Stimulated activated CD4-positive, alpha-beta T cell treated with anti-CD3 and anti-CD28 coated beads, Interleukin-2, amount 100 ng/mL, for 24 hours (primary cell): ENCODE measurements around the gene LRRK2.
"Not testable (repeated sequence)": the region's sequence is repeated elsewhere in the genome, so short reads cannot be mapped to it uniquely, and the experiment has no call there.

Experiments
- DNase-seq, 2 donors: peaks; one replicate each; pipeline ENCODE4 v3.0.0-alpha.2; 2020

LRRK2 gene

DNA sequence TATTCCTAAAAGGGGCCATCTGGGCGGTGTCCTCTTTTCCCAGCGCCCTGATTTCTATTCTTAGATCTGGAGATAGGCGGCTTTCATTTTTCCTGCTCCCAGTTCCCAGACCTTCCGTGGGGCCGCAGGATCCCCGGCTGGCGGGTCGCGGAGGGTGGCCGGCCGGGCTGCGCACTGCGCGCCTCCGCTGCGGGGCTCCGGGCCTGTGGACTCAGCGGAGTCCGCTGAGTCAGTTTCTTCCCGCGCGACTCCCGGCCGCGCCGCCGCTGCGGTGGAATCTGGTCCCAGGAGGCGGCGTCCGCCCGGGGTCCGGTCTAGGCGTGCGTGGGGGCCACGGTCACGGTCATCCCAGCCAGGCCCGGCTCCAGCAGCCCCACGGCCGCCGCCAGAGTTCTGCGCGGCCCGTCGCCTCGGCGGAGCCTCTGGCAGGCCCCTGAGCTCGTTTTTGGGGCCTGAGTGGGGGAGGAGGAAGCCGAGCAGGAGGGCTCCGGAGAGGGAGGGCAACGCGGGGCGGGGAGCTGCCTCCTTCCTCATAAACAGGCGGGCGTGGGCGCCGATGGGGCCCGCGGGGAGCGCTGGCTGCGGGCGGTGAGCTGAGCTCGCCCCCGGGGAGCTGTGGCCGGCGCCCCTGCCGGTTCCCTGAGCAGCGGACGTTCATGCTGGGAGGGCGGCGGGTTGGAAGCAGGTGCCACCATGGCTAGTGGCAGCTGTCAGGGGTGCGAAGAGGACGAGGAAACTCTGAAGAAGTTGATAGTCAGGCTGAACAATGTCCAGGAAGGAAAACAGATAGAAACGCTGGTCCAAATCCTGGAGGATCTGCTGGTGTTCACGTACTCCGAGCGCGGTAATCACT lies at the start of gene LRRK2:
Gene LRRK2, plus strand, starts transcription at position 559 of the 853 bp plus-strand sequence. Its CDS starts 135 bp downstream, at position 694.
- peak; percentile 26 to 31 for DNase-seq

DNA sequence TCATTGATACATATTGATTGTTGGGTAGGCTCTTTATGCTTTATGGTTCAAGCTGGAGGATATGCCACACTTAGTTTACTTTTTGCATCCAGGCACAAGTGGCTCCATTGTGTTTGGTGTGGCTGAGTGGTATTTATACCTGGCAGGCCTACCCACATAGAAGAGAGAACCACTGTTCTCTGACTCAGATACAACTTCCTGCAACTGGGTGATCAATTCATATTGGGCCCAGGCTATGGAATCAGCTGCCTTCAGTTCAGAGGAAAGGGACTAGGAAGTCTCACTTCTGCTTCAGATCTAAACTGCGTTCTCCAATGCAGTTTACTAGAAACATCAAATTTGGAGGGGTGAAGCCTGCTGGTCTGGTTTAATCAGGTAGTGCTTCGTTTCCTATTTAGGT lies 49.8 kb upstream of the LRRK2 start:
- no peak for DNase-seq

DNA sequence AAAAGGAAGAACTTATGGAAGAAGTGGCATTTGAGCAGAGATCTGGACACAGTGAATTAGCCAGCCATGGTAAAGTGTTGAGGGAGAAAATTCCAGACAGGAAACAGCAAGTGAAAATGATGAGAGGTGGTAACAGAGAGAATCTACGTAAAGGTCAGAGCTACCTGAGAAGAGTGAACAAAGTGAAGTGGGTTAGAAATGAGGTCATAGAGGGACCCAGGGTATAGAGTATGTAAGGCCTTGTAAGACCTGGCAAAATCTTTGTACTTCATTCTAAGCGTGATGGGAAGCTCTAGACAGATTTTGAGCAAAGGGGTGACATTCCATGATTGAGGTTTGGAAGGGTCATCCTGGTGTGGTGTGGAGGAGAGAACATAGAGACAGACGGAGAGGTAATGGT lies 49.3 kb upstream of the LRRK2 start:
- no peak for DNase-seq

DNA sequence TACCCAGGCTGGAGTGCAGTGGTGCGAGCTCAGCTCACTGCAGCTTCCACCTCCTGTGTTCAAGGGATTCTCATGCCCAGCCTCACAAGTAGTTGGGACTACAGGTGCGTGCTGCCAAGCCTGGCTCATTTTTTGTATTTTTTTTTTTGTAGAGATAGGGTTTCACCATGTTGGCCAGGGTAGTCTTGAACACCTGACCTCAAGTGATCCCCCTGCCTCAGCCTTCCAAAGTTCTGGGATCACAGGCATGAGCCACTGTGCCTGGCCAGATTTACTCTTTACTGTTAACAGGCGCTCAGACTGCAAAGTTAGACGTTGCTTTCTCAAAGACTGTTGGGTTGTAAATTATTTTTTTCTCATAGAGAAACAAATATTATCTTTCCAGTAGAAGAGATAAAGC lies 46.1 kb upstream of the LRRK2 start:
- DNase-seq: no peak

DNA sequence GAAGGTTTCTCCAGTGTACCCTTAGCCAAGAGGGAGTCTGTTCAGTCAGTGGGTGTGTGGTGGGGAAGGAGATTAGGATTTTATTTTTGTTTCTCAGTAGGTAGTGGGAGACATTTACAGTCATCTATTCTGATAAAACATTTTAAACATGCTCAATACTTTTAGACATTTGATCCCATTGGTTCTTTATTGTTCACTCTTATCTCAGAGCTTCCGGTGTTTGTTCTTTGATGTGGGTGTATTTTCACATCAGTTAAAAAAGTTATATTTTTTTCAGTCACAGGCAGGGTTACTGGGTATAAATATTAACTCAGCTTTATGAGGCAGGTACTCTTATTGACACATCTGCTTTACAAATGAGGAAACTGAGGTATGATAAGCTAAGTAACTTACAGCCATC lies 43.3 kb upstream of the LRRK2 start:
- no peak for DNase-seq

DNA sequence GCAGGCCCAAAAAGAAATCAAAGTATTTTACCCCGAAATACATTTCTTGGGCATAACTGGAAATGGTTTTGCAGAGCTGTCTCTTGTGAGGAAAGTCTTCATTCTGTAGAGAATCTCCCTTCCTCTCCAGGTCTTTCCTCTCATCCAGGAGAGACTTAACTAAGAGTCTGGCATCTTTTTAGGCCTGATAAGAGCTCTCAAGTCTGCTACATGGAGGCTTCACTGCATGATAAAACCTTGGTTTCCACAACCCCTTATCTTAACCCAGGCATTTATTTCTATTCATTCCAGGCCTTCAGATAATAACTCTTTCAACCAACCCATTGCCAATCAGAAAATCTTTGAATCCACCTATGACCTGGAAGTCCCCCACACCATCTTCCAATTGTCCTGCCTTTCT lies 41.1 kb upstream of the LRRK2 start:
- DNase-seq: no peak

DNA sequence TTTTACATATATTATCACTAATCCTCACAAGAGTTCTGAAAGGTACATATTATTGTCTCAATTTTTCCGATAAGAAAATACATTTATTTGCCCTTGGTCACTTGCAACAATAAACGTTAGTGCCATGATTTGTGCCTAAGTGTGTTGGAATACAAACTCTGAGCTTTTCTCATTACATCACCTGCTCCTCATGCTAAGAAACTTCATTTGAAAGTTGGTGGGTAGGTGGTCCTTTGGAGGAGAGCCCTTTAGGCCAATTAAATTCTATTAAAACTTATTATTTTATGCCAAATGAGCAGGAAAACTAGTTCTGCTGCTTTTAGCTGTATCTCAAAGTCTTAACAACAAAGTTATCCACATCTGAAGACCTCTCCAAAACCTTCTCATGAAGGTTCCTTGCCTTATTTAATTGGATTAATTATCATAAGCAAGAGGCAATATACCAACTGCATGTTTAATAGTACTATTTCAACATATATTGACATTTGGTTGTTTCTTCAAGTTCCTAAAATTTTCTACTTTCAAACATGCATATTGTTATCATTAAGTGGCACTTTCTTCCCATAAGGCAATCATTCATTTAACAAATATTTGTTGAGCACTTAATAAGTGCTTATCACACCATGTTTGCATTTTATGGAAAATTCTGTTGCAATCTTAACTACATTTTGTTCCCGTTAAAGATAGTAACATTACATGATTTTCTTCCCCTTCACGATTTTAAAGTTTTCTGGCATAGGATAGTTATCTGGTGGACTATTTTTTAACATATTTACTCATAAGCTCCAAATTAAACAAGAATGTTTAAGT lies 40.1 kb upstream of the LRRK2 start:
- no peak for DNase-seq

DNA sequence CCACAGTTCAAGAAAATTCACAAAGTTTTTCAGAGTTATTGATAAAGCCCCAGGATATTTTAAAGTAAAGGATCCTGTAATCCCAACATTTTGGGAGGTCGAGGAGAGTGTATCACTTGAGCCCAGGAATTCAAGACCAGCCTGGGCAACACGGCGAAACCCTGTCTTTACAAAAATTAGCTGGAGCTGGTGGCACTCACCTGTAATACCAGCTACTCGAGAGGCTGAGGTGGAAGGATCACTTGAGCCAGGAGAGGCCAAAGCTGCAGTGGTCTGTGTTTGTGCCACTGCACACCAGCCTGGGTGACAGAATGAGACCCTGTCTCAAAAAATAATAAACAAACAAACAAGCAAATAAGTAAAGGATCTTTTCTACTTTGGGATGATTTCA lies 39.5 kb upstream of the LRRK2 start:
- DNase-seq: no peak

DNA sequence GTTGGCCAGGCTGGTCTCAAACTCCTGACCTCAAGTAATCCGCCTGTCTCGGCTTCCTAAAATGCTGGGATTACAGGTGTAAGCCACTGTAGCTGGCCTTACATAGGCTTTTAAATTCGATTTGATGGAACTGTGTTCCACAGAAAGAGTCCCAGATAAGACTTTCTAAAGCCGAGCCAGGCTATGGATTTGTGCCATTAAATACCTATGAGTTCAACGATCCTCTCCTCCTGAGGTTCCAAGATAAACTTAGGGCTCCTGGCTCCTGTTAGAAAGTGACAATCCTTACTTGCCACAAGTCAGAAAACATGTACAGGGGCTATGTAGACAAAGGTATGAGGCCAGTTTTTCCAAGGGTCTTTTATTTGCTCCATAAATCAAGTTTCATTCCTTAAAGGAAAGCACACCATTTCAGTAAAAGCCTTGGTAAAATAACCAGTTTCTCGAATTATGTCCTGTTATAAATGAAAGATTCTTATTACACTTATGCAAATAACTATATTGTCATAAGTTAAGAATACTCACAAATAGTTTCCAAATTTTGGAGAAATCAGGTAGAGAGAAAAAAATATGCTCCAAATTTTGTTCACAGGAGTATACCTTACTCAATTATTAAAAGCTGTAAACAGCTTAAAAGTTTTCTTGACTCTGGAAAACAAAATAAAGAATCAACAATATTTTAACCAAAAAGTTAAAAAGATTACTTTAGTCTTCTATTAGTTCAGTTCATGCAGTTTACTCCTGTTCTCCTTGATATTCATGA lies 36.1 kb upstream of the LRRK2 start:
- no peak for DNase-seq

DNA sequence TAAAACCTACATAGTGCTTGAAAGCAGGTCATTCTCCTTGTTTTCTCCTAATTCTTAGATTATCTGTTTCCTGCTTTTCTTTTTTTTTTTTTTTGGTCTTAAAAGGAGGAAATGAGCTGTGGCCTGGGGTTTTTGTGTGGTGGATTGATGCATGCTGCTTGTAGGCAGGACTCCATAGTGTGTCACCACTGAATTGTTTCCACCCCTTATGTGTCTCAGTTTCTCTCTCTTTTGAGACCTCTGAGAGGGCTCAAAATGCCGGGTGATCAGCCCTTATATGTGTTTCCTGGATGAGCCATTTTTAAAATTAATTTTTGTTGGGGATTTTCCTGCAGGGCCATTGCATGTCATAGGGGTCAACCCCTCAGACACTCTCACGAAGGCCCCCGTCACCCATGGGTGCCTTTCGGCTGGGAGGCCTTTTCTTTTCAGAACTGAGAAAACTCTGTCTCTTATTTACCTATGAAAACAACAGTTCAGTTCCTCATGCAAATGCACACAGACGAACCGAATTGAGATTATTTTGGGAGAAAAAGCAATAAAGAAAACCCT lies 32.0 kb upstream of the LRRK2 start:
- no peak for DNase-seq

DNA sequence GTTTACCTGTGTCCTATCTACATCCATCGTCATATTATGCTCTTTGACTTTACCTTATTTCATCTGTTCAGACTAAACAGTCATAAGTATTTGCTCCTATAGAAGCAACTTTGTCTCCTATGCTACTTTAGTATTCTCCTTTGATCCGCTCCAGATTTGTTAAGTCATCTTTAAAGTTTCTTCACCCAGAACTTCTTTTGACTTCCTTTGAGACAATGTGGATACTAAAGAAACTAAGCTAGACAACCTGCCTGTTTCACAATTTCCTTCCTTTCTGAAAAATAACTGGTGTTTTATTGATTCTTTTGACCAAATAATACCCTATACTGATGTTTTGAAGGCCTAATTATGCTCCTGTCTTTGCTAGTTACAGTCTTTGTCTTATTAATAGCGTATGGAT lies 30.0 kb upstream of the LRRK2 start:
- DNase-seq: no peak

DNA sequence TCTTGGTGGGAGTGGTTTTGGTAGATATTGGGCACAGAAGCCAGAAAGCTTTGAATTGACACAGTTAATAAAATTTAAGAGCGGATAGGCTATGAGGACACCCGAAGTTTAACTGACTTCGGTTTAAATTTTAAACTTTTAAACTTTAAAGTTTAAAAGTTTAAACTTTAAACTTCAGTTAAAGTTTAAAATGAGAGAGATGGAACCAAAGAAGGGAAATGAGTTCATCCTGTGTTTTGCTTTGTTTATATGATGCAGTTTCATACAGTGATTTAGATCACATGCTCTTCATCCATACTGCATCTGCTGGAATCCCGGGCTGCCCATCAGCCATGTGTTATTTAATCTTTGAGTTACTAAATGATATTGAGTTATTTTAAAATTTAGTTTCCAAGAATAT lies 27.2 kb upstream of the LRRK2 start:
- DNase-seq: no peak

DNA sequence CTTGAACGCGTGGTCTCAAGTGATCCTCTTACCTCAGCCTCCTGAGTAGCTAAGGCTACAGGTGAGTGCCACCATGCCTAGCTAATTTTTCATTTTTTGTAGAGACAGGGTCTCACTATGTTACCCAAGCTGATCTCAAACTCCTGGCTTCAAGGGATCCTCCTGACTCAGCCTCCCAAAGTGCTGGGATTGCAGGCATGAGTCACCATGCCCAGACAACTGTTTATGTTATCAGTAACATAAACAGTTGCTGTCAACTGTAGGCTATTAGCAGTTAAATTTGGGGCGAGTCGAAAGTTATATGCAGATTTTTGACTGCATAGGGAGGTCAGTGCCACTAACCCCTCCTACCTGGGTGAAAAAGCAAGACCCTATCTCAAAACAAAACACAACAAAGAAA lies 26.2 kb upstream of the LRRK2 start:
- DNase-seq: no peak

DNA sequence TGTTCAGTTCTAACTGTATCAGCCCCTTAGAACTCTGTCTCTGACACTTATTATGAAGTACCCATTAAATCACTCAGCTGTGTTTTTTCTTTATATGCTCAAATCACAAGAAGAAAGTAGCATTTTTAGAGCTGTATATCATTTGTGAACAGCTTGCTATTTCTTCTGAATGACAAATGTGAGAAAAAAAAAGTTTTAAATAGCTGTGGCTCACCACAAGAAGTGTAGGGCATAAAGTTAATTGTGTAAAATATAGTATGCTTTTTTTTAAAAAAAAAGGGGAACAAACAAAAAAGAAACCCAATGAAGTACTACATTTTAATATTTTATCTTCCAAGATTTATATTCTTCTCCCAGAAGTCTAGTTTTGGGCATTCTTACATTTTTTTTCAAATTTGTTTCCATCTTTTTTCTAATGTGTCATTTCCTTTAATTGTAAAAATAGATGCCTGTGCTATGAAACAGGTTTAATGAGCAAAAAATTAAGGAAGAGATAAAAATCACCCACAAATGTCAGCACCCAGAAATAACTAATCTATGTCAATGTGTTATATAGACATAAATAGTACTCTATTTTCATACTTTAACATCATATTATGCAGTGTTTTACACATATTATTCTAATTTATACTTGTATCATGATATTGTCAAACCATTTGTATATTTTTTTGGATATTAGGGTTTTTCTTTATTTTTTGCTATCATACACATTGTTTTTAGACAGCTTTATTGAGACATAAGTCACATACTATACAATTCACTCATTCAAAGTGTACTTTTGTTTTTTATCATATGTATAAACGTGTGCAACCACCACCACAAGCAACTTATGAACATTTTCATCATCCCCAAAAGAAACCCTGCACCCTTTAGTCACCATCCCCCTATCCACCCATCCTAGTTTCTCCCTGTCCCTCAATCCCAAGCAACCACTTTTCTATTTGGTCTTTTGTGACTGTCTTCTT lies 22.4 kb upstream of the LRRK2 start:
- no peak for DNase-seq

DNA sequence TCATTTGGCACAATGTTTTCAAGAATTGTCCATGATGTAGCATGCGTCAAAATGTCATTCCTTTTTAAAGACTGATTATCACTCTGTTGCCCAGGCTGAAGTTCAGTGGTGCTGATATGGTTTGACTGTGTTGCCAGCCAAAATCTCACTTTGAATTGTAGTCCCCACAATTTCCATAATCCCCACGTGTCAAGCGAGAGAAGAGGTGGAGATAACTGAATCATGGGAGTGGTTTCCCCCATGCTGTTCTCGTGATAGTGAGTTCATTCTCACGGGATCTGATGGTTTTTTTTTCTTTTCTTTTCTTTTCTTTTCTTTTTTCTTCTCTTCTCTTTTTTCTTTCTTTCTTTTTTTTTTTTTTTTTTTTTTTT lies 21.8 kb upstream of the LRRK2 start:
- DNase-seq: no peak

DNA sequence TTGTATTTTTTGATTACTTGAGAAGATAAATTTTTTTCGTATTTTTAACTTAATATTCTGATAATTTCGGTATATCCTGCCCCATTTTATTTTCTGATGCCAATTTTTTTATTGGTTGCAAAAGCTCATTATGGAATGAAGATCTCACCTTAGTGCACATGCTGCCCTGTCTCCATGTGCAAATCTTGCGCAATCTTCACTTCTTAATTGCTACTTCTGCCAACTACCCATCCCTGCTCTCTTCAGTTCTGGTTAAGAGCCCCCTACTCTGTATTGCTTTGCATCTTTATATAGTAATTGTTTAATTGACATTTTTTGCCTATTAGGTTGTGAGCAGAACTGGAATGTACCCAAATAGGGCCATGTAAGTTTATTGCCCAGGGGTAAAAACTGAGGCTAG lies 20.5 kb upstream of the LRRK2 start:
- DNase-seq: no peak

DNA sequence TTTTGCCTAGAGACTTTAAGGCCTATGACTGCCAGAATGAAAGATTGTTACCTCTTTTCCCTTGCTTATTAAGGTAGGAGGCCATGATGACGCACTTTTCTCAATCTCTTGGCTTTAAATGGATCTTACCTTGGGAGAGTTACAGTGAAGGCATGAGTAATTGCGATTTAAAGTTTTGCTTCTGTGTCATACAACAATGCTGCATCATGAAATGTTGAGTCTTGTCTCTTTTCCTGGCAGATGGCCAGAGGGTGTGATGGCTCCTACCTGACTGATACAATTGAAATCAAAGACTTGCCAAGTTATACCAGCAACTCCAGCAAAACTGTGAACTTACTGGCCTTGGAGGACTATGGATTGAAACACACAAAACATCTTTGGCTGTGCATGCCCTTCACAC lies 17.2 kb upstream of the LRRK2 start:
- no peak for DNase-seq

DNA sequence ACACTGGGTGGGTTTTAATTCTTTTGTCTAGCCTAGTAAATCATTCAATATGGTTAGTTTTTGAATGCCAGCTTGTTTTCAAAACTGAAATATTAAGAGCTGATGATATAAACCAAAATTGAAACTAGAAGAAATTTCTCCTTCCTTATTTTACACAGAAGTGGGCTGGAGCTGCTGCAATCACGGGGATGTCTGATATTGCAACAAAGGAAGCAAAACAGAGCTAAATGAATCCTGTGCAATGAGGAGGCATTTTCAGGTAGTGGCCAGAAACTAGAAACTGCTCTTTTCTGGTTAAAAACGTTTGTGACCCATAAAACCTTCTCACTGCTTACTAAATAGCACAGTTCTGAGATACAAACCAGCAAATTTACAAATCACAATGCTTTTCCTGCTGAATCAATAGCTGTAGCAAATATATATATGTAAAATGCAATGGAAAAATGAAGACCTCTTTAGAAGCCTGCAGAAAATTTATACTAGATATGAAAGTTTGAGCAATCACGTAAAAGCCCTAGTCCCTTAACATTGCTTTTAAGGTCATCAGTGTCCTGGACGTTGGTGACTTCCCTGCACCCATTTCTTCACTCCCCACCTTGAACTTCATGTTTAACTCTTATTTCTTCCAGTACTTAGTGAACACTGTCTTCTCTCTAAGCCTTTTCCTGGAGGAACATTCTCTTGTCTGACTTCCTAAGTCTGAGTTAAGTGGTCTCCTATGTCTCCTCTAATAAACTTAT lies 15.9 kb upstream of the LRRK2 start:
- DNase-seq: no peak

DNA sequence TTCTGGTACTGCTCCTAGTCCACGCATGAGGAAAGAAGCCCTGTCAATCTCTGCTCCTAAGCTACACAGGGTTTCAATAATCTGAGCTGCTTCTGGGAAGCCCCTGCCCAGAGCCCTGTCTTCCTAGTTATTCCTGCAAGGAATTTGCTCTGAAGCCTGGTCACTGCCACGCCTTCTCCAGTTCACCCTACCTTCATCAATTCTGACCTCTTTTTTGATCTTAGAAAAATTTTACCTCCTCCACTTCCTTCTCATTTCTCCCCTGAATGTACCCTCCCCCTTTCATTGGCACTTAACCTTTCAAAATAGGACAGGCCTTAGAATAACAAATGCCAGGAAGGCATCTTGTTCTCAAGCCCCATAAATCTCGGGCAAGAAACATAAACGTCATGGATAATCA lies 14.9 kb upstream of the LRRK2 start:
- no peak for DNase-seq

DNA sequence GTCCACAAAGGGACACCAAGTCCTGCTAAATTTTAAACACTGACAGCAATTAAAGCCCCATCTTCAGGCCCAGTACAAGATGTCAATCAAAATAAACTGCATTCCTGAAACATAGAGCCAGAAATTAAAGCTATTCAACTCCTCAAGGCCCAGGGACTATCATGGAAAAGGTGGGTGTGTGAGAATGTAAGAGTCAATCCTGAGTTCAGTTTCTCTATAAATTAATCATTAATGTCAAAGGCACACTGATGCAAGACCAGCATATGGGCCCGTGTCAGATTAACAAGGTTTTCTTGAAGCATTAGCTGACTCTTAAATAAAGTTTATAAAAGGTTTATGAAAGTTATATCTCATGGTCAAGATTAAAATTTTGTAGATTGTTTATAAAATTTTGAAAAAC lies 13.6 kb upstream of the LRRK2 start:
- DNase-seq: not testable (repeated sequence)

DNA sequence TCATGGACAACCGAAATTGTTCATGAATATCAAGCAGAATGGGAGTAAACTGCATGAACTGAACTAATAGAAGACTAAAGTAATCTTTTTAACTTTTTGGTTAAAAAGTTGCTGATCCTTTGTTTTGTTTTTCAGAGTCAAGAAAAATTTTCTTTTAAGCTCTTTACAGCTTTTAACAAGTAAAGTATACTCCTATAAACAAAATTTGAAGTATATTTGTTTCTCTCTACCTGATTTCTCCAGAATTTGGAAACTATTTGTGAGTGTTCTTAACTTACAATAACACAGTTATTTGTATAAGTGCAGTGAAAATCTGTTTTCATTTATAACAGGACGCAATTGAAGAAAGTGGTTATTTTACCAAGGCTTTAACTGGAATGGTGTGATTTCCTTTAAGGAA lies 12.2 kb upstream of the LRRK2 start:
- no peak for DNase-seq
